ENCODE measurements around the gene KANTR.

DNA sequence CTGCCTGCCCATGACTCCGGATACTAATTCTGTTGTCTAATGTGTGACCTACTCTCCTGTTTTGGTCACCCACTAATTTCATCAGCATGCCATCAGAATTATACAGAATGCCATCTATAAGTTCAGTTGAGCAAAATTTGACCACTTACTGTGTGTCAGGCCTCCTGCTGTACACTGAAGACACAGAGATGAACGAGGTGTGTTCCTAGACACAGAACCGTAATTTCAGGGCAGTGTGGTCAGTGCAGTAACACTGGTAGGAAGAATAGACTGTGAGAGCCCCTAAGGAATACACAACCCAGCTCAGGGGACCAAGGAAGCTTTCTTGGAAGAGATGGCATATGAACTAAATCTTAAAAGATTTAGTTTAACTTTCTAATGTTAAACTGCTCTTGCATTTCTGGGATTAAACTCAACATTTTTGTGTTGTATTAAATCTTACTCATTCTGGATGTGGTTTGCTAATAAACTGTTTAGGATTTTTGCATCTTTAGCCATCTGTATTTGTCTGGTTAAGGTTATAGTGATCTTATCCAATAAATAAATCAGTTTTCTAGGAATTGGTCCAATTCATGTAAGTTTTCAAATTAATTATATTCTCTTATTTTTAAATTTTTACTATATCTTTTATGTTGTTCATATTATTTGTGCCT lies 34.3 kb downstream of the KANTR start:
- TF ChIP-seq CTCF (conservative IDR thresholded peaks at IDR 0.05), result no peak
- no peak for TF ChIP-seq EZH2 (IDR thresholded peaks at IDR 0.05; ENCODE audit: low read depth)

All from PC-9 (cell line).